GM19324 (cell line): ENCODE measurements around the gene TRIM9.
A peak's percentile ranks its signal among the peaks of the same experiment; 100 is the strongest.

Source experiments
- ATAC-seq: cut with Tn5 transposase; IDR thresholded peaks from one replicate; pipeline ENCODE4 v1.9.1; 2021; ENCODE audit warnings: mild to moderate bottlenecking, moderate library complexity; ENCODE audit not compliant: unreplicated experiment, low FRiP score

Gene TRIM9

GRCh38 chr14:51094901-51095853 lies at the start of gene TRIM9:
Gene TRIM9, minus strand, starts transcription at chr14:51095105. Its CDS starts 166 bp downstream, at chr14:51094939.
- peak; percentile 100 for ATAC-seq

- no peak for ATAC-seq
Measured at GRCh38 chr14:51140856-51141255, 46.0 kb upstream of the TRIM9 start.

- ATAC-seq: no peak
Measured at GRCh38 chr14:51140338-51140737, 45.4 kb upstream of the TRIM9 start.

GRCh38 chr14:51139121-51139681 lies 44.3 kb upstream of the TRIM9 start:
- ATAC-seq: no peak

- ATAC-seq: no peak
Measured at GRCh38 chr14:51138404-51139103, 43.6 kb upstream of the TRIM9 start.

GRCh38 chr14:51131516-51131915 lies 36.6 kb upstream of the TRIM9 start:
- ATAC-seq: no peak

GRCh38 chr14:51129130-51129529 lies 34.2 kb upstream of the TRIM9 start:
- no peak for ATAC-seq

GRCh38 chr14:51124029-51124428 lies 29.1 kb upstream of the TRIM9 start:
- ATAC-seq: no peak

- ATAC-seq: no peak
Measured at GRCh38 chr14:51121096-51121495, 26.2 kb upstream of the TRIM9 start.

GRCh38 chr14:51119411-51120051 lies 24.6 kb upstream of the TRIM9 start:
- ATAC-seq: no peak

- no peak for ATAC-seq
Measured at GRCh38 chr14:51118993-51119392, 24.1 kb upstream of the TRIM9 start.

GRCh38 chr14:51117593-51117992 lies 22.7 kb upstream of the TRIM9 start:
- ATAC-seq: no peak

GRCh38 chr14:51116682-51117081 lies 21.8 kb upstream of the TRIM9 start:
- no peak for ATAC-seq

- ATAC-seq: no peak
Measured at GRCh38 chr14:51109651-51110050, 14.7 kb upstream of the TRIM9 start.

GRCh38 chr14:51107801-51108200 lies 12.9 kb upstream of the TRIM9 start:
- no peak for ATAC-seq

GRCh38 chr14:51104467-51104866 lies 9.6 kb upstream of the TRIM9 start:
- ATAC-seq: no peak

- ATAC-seq: no peak
Measured at GRCh38 chr14:51097287-51097686, 2.4 kb upstream of the TRIM9 start.

GRCh38 chr14:51096870-51097269 lies 2.0 kb upstream of the TRIM9 start:
- ATAC-seq: no peak

- no peak for ATAC-seq
Measured at GRCh38 chr14:51095854-51096823, 1.2 kb upstream of the TRIM9 start.
